Measurements from ENCODE around the gene SPATA32.

Gene SPATA32

DNA sequence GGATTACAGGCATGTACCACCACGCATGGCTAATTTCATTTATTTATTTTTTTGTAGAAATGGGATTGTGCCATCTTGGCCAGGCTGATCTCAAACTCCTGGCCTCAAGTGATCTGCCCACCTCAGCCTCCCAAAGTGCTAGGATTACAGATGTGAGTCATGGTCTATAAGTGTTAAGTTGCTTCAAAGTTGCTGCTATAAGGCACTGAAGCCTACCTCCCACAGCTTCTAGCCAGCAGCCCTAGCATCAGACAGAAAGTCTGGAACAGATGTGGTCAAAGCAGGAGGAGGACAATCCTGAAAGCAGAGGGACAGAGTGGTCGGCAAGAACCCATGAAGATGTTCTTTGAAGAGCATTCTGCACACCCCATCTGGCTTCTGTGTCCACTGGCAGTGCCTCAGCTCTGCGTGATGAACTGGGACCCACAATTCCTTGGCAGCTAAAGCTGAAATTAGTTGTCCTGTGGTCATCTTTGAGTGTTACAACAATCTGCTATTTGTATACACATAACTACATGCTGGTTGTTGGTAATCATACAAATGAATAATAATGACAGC, 43.7 kb upstream of the SPATA32 start:
- ChIA-PET POLR2A (interaction anchor here (1.1 to 1.7 kb wide), 2 partner anchors 11 to 157 kb away, joined by 4 to 8 read pairs; partner anchors contain the start of genes HEXIM1 and MAP3K14), CTCF (interaction anchor here (1.0 to 9.3 kb wide), 7 partner anchors 13 to 170 kb away, joined by 3 to 61 read pairs (median 5); partner anchors contain the start of gene ACBD4)
- Histone ChIP-seq H3K27ac (ENCODE audit: extremely low read depth, low read depth, low read length) (no peak overlapping the region), H3K4me3 (ENCODE audit: low read depth, low read length) (no peak overlapping the region), H3K9me3 (ENCODE audit: control insufficient read depth, insufficient read depth, low read depth, low read length) (no peaks in the 10 kb centered on the region), H3K36me3 (ENCODE audit: control insufficient read depth in 2 of 2, insufficient read depth in 1 of 2, low read length in 2 of 2) (peaks cover 0 to 10% of the 10 kb centered on the region in 2 experiments; a peak in 2 of 3 replicates), H3K4me1 (ENCODE audit: control insufficient read depth, insufficient read depth, low read length) (peaks cover 13% of the 10 kb centered on the region)
- TF ChIP-seq ZNF560 (tag by site-specific recombination; IDR thresholded peaks at IDR 0.05; ENCODE audit: borderline replicate concordance) (no peak), ZNF138 (tag by site-specific recombination; IDR thresholded peaks at IDR 0.05; ENCODE audit: borderline replicate concordance) (no peak), ZSCAN16 (tag by site-specific recombination; IDR thresholded peaks at IDR 0.05) (no peak), ZIC2 (tag by site-specific recombination; IDR thresholded peaks at IDR 0.05) (no peak), ZNF629 (tag by site-specific recombination; IDR thresholded peaks at IDR 0.05) (peak; percentile 51; the same call in 1 of the 2 replicates), IKZF3 (tag by site-specific recombination; IDR thresholded peaks at IDR 0.05) (no peak), ZNF335 (tag by site-specific recombination; conservative IDR thresholded peaks at IDR 0.05) (no peak), ZNF266 (tag by site-specific recombination; IDR thresholded peaks at IDR 0.05; ENCODE audit: low read depth) (no peak), ZNF585B (tag by site-specific recombination; IDR thresholded peaks at IDR 0.05) (no peak), ZNF843 (tag by site-specific recombination; IDR thresholded peaks at IDR 0.05) (no peak), ZNF530 (tag by site-specific recombination; IDR thresholded peaks at IDR 0.05; ENCODE audit: low read depth) (no peak), ZNF19 (tag by site-specific recombination; IDR thresholded peaks at IDR 0.05; ENCODE audit: low read depth) (no peak), GLIS1 (tag by site-specific recombination; IDR thresholded peaks at IDR 0.05) (peak; percentile 91), ZNF501 (tag by site-specific recombination; IDR thresholded peaks at IDR 0.05) (no peak), TRIM28 (IDR thresholded peaks at IDR 0.05; ENCODE audit: borderline replicate concordance, low read length) (no peak), ZNF274 (IDR thresholded peaks at IDR 0.05; ENCODE audit: low read length) (no peak), ZNF274 (tag by site-specific recombination; IDR thresholded peaks at IDR 0.05; ENCODE audit: borderline replicate concordance) (no peak), ZNF416 (tag by site-specific recombination; IDR thresholded peaks at IDR 0.05) (no peak), ZNF394 (tag by site-specific recombination; IDR thresholded peaks at IDR 0.05; ENCODE audit: borderline replicate concordance) (no peak; the same call in 1 of the 2 replicates), GFI1B (tag by site-specific recombination; IDR thresholded peaks at IDR 0.05) (no peak), MZF1 (tag by site-specific recombination; IDR thresholded peaks at IDR 0.05; ENCODE audit: borderline replicate concordance) (no peak), ZNF571 (tag by site-specific recombination; IDR thresholded peaks at IDR 0.05) (no peak)
- TF ChIP-seq, protein P1, sequence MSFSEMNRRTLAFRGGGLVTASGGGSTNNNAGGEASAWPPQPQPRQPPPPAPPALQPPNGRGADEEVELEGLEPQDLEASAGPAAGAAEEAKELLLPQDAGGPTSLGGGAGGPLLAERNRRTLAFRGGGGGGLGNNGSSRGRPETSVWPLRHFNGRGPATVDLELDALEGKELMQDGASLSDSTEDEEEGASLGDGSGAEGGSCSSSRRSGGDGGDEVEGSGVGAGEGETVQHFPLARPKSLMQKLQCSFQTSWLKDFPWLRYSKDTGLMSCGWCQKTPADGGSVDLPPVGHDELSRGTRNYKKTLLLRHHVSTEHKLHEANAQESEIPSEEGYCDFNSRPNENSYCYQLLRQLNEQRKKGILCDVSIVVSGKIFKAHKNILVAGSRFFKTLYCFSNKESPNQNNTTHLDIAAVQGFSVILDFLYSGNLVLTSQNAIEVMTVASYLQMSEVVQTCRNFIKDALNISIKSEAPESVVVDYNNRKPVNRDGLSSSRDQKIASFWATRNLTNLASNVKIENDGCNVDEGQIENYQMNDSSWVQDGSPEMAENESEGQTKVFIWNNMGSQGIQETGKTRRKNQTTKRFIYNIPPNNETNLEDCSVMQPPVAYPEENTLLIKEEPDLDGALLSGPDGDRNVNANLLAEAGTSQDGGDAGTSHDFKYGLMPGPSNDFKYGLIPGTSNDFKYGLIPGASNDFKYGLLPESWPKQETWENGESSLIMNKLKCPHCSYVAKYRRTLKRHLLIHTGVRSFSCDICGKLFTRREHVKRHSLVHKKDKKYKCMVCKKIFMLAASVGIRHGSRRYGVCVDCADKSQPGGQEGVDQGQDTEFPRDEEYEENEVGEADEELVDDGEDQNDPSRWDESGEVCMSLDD (tag by site-specific recombination; IDR thresholded peaks at IDR 0.05): no peak
- TF ChIP-seq, protein P2, sequence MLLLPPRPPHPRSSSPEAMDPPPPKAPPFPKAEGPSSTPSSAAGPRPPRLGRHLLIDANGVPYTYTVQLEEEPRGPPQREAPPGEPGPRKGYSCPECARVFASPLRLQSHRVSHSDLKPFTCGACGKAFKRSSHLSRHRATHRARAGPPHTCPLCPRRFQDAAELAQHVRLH (tag by site-specific recombination; IDR thresholded peaks at IDR 0.05): no peak
- TF ChIP-seq, protein P3, sequence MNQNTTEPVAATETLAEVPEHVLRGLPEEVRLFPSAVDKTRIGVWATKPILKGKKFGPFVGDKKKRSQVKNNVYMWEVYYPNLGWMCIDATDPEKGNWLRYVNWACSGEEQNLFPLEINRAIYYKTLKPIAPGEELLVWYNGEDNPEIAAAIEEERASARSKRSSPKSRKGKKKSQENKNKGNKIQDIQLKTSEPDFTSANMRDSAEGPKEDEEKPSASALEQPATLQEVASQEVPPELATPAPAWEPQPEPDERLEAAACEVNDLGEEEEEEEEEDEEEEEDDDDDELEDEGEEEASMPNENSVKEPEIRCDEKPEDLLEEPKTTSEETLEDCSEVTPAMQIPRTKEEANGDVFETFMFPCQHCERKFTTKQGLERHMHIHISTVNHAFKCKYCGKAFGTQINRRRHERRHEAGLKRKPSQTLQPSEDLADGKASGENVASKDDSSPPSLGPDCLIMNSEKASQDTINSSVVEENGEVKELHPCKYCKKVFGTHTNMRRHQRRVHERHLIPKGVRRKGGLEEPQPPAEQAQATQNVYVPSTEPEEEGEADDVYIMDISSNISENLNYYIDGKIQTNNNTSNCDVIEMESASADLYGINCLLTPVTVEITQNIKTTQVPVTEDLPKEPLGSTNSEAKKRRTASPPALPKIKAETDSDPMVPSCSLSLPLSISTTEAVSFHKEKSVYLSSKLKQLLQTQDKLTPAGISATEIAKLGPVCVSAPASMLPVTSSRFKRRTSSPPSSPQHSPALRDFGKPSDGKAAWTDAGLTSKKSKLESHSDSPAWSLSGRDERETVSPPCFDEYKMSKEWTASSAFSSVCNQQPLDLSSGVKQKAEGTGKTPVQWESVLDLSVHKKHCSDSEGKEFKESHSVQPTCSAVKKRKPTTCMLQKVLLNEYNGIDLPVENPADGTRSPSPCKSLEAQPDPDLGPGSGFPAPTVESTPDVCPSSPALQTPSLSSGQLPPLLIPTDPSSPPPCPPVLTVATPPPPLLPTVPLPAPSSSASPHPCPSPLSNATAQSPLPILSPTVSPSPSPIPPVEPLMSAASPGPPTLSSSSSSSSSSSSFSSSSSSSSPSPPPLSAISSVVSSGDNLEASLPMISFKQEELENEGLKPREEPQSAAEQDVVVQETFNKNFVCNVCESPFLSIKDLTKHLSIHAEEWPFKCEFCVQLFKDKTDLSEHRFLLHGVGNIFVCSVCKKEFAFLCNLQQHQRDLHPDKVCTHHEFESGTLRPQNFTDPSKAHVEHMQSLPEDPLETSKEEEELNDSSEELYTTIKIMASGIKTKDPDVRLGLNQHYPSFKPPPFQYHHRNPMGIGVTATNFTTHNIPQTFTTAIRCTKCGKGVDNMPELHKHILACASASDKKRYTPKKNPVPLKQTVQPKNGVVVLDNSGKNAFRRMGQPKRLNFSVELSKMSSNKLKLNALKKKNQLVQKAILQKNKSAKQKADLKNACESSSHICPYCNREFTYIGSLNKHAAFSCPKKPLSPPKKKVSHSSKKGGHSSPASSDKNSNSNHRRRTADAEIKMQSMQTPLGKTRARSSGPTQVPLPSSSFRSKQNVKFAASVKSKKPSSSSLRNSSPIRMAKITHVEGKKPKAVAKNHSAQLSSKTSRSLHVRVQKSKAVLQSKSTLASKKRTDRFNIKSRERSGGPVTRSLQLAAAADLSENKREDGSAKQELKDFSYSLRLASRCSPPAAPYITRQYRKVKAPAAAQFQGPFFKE (tag by site-specific recombination; IDR thresholded peaks at IDR 0.05; ENCODE audit: borderline replicate concordance): no peak
- TF ChIP-seq, protein P4, sequence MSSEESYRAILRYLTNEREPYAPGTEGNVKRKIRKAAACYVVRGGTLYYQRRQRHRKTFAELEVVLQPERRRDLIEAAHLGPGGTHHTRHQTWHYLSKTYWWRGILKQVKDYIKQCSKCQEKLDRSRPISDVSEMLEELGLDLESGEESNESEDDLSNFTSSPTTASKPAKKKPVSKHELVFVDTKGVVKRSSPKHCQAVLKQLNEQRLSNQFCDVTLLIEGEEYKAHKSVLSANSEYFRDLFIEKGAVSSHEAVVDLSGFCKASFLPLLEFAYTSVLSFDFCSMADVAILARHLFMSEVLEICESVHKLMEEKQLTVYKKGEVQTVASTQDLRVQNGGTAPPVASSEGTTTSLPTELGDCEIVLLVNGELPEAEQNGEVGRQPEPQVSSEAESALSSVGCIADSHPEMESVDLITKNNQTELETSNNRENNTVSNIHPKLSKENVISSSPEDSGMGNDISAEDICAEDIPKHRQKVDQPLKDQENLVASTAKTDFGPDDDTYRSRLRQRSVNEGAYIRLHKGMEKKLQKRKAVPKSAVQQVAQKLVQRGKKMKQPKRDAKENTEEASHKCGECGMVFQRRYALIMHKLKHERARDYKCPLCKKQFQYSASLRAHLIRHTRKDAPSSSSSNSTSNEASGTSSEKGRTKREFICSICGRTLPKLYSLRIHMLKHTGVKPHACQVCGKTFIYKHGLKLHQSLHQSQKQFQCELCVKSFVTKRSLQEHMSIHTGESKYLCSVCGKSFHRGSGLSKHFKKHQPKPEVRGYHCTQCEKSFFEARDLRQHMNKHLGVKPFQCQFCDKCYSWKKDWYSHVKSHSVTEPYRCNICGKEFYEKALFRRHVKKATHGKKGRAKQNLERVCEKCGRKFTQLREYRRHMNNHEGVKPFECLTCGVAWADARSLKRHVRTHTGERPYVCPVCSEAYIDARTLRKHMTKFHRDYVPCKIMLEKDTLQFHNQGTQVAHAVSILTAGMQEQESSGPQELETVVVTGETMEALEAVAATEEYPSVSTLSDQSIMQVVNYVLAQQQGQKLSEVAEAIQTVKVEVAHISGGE (tag by site-specific recombination; conservative IDR thresholded peaks at IDR 0.05; ENCODE audit: low read depth): no peak

Measured in HEK293 (cell line).